Uterus (tissue), 2 donors: ENCODE measurements around the gene AP1B1.

Experiments used
- POLR2A ChIP-seq, 2 donors: fragments of 450-650 bp; IDR thresholded peaks; one replicate each; pipeline ENCODE4 v1.6.1; 2016; ENCODE audit warnings: antibody characterized with exemption in 2 of 2, mild to moderate bottlenecking in 1 of 2, moderate library complexity in 1 of 2
- TF ChIP-seq, protein P1 (sequence below), 4 experiments: fragments of 200-600 bp in 2 of 4; fragments of 450-650 bp in 2 of 4; sonication (generic) in 2 of 4; IDR thresholded peaks; one replicate each; pipeline ENCODE4 v1.5.1; 2016 to 2019; ENCODE audit warnings: antibody characterized with exemption in 4 of 4, mild to moderate bottlenecking in 2 of 4, moderate library complexity in 1 of 4

DNA sequence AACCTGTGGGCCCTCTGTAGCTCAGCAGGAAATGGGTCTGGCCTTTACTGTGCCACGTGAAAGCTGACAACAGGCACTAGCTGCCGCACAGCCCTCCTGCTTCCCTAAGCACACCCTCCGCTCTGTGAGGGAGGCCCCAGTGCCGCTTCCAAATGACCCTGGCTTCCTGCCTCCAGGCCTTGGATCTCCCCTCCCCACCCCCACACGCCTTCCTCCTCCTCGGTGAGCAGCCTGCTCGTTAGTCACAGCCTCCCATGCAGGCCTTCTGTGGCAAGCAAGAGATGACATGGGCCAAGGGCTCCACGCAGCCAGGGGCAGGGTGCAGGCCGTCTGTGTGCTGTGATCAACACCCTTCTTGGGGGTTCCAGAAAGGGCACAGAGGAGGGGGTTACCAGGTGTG lies 57.6 kb downstream of the AP1B1 start:
- no peak for TF ChIP-seq POLR2A (IDR thresholded peaks at IDR 0.05)
- TF ChIP-seq, protein P1, sequence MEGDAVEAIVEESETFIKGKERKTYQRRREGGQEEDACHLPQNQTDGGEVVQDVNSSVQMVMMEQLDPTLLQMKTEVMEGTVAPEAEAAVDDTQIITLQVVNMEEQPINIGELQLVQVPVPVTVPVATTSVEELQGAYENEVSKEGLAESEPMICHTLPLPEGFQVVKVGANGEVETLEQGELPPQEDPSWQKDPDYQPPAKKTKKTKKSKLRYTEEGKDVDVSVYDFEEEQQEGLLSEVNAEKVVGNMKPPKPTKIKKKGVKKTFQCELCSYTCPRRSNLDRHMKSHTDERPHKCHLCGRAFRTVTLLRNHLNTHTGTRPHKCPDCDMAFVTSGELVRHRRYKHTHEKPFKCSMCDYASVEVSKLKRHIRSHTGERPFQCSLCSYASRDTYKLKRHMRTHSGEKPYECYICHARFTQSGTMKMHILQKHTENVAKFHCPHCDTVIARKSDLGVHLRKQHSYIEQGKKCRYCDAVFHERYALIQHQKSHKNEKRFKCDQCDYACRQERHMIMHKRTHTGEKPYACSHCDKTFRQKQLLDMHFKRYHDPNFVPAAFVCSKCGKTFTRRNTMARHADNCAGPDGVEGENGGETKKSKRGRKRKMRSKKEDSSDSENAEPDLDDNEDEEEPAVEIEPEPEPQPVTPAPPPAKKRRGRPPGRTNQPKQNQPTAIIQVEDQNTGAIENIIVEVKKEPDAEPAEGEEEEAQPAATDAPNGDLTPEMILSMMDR (IDR thresholded peaks at IDR 0.05): no peak
